GM12878 (cell line): ENCODE data around the gene DHDH. TPM values are rescaled to one million over a fixed set of nuclear protein-coding genes. Genes with fewer than 3 reads are reported as not detected.

Experiments
- ATAC-seq: fragments of 200-7000 bp; cut with Tn5 transposase; 3 replicates; pipeline ENCODE4 v1.9.1; 2020; ENCODE audit warnings: mild to moderate bottlenecking, moderate library complexity
- BruUV-seq: library from RNA; stranded (reverse); fragments of 400-500 nt; replicated peaks from 2 replicates; lab custom pipeline; 2021; lab: Mats Ljungman, UMichigan
- CTCF ChIA-PET: fragments of 300-600 bp; sonication (Branson Sonifier 250); formaldehyde crosslinking; extraction: SDS; loops from one replicate; lab custom pipeline; 2021; ENCODE audit warnings: inconsistent platforms; lab: Yijun Ruan, JAX
- POLR2A ChIA-PET: fragments of 350-600 bp; formaldehyde crosslinking; extraction: SDS; loops from one replicate; lab custom pipeline; 2021; ENCODE audit warnings: inconsistent platforms; lab: Charles Lee
- RAD21 ChIA-PET: fragments of 300-600 bp; sonication (Branson Sonifier 250); formaldehyde crosslinking; loops from one replicate; lab custom pipeline; 2023; ENCODE audit warnings: antibody characterized with exemption; ENCODE audit not compliant: unreplicated experiment; lab: Charles Lee
- SMC1A ChIA-PET: fragments of 300-600 bp; sonication (Branson Sonifier 250); formaldehyde crosslinking; loops from one replicate; lab custom pipeline; 2023; ENCODE audit not compliant: unreplicated experiment, uncharacterized antibody; lab: Charles Lee
- DNase-seq: peaks from one replicate; pipeline ENCODE4 v3.0.0-alpha.2; 2011; ENCODE audit warnings: low read depth, low spot score
- FAIRE-seq: peaks from 3 replicates; lab custom pipeline; 2011; peaks lifted over from hg19 to GRCh38; lab: Jason Lieb, UNC
- H2AFZ ChIP-seq: 2 replicates; pipeline ENCODE4 v1.6.0; 2011; ENCODE audit warnings: low read depth, low read length, control low read depth; ENCODE audit not compliant: control insufficient read depth
- H3K27ac ChIP-seq: 2 replicates; pipeline ENCODE4 v1.5.1; 2011; ENCODE audit warnings: control low read depth; ENCODE audit not compliant: control insufficient read depth, insufficient read depth
- H3K27me3 ChIP-seq, 2 experiments: replicated peaks in 1 of 2; 2 replicates each; pipeline versions ENCODE4 v1.6.0 to v1.6.1; 2011; ENCODE audit warnings: low read length in 1 of 2; ENCODE audit not compliant: control insufficient read depth in 2 of 2, insufficient read depth in 2 of 2
- H3K36me3 ChIP-seq, 2 experiments: 2 replicates each; pipeline ENCODE4 v1.5.1; 2011; ENCODE audit warnings: low read length in 1 of 2; ENCODE audit not compliant: control insufficient read depth in 2 of 2, insufficient read depth in 2 of 2
- H3K4me1 ChIP-seq: 2 replicates; pipeline ENCODE4 v1.6.1; 2011; ENCODE audit warnings: mild to moderate bottlenecking, low read length, moderate library complexity, mixed read lengths; ENCODE audit not compliant: control insufficient read depth, insufficient read depth
- H3K4me2 ChIP-seq: 2 replicates; pipeline ENCODE4 v1.6.0; 2011; ENCODE audit warnings: control low read depth; ENCODE audit not compliant: control insufficient read depth, insufficient read depth
- H3K4me3 ChIP-seq: fragments of 200-600 bp; sonication (generic); 2 replicates; pipeline ENCODE4 v1.5.1; 2016
- H3K79me2 ChIP-seq: 2 replicates; pipeline ENCODE4 v1.6.0; 2011; ENCODE audit warnings: low read length; ENCODE audit not compliant: control insufficient read depth, insufficient read depth
- H3K9ac ChIP-seq: 2 replicates; pipeline ENCODE4 v1.8.0; 2011; ENCODE audit warnings: low read length, control low read depth, mixed read lengths; ENCODE audit not compliant: control insufficient read depth, insufficient read depth
- H3K9me3 ChIP-seq: replicated peaks from 3 replicates; pipeline ENCODE4 v1.5.1; 2011; ENCODE audit warnings: mild to moderate bottlenecking, low read length; ENCODE audit not compliant: control insufficient read depth, insufficient read depth
- H4K20me1 ChIP-seq: 2 replicates; pipeline ENCODE4 v1.6.0; 2011; ENCODE audit not compliant: control insufficient read depth, insufficient read depth
- ASH2L ChIP-seq: fragments of 300-600, 200-600 bp; sonication (generic); IDR thresholded peaks from 2 replicates; pipeline ENCODE4 v1.6.1; 2017; ENCODE audit warnings: low read depth, mild to moderate bottlenecking, borderline replicate concordance
- BRCA1 ChIP-seq: IDR thresholded peaks from 2 replicates; pipeline ENCODE4 v1.6.1; 2011; ENCODE audit warnings: low read depth, low read length, improper control_type of control experiment
- CBX3 ChIP-seq: fragments of 200-600 bp; sonication (generic); IDR thresholded peaks from 2 replicates; pipeline ENCODE4 v1.6.1; 2016; ENCODE audit warnings: low read depth, borderline replicate concordance
- CREB1 ChIP-seq: IDR thresholded peaks from 2 replicates; pipeline ENCODE4 v1.6.1; 2012; ENCODE audit warnings: low read depth, mild to moderate bottlenecking, inconsistent platforms
- DPF2 ChIP-seq: fragments of 450-650 bp; IDR thresholded peaks from 2 replicates; pipeline ENCODE4 v1.6.1; 2017; ENCODE audit warnings: mild to moderate bottlenecking
- ELK1 ChIP-seq: IDR thresholded peaks from 2 replicates; pipeline ENCODE4 v1.6.1; 2012; ENCODE audit warnings: low read depth, low read length, improper control_type of control experiment
- LARP7 ChIP-seq: fragments of 450-650 bp; IDR thresholded peaks from 2 replicates; pipeline ENCODE4 v1.6.1; 2017; ENCODE audit warnings: mild to moderate bottlenecking
- MXI1 ChIP-seq: fragments of 150-350 bp; IDR thresholded peaks from 2 replicates; pipeline ENCODE4 v1.6.1; 2011; ENCODE audit warnings: low read depth, mild to moderate bottlenecking, inconsistent platforms, low read length, improper control_type of control experiment
- POLR2AphosphoS2 ChIP-seq: IDR thresholded peaks from 2 replicates; pipeline ENCODE4 v1.6.1; 2011; ENCODE audit warnings: low read depth, mild to moderate bottlenecking, low read length, improper control_type of control experiment, moderate library complexity
- POLR2AphosphoS5 ChIP-seq: IDR thresholded peaks from 2 replicates; pipeline ENCODE4 v1.6.1; 2011; ENCODE audit warnings: mild to moderate bottlenecking, low read length, inconsistent platforms
- RAD51 ChIP-seq: fragments of 450-650 bp; IDR thresholded peaks from 2 replicates; pipeline ENCODE4 v1.6.1; 2016; ENCODE audit warnings: moderate library complexity, mild to moderate bottlenecking, inconsistent platforms
- REST ChIP-seq: IDR thresholded peaks from 2 replicates; pipeline ENCODE4 v1.6.1; 2012; ENCODE audit warnings: mild to moderate bottlenecking, low read depth, low read length
- SMC3 ChIP-seq: IDR thresholded peaks from 2 replicates; pipeline ENCODE4 v1.6.1; 2011; ENCODE audit warnings: low read length, improper control_type of control experiment, borderline replicate concordance
- ZNF384 ChIP-seq: IDR thresholded peaks from 2 replicates; pipeline ENCODE4 v1.6.1; 2012; ENCODE audit warnings: low read depth, mild to moderate bottlenecking, low read length, improper control_type of control experiment, borderline replicate concordance
- ZSCAN29 ChIP-seq: fragments of 450-650 bp; IDR thresholded peaks from 2 replicates; pipeline ENCODE4 v1.6.1; 2017; ENCODE audit warnings: mild to moderate bottlenecking, moderate library complexity
- WGBS: methylation state at CpG from one replicate; pipeline ENCODE4 v1.1.6; 2016; ENCODE audit warnings: low lambda C conversion rate; ENCODE audit not compliant: insufficient replicate concordance, insufficient coverage; ENCODE audit errors: missing lambda C conversion rate; 5-methylcytosine and 5-hydroxymethylcytosine counted together
- in situ Hi-C: fragments of 300-500 bp; cut with MboI; formaldehyde crosslinking; loops from 9 replicates; pipeline ENCODE4 v1.14.3; 2018; ENCODE audit warnings: mixed read lengths
- intact Hi-C: fragments of 100-400 bp; cut with micrococcal nuclease; formaldehyde crosslinking; loops from one replicate; pipeline ENCODE4 v1.14.2; 2022; ENCODE audit not compliant: unreplicated experiment
- polyA plus RNA-seq, 11 experiments: library from polyadenylated mRNA; depleted of rRNA in 4 of 11; unstranded in 6 of 11; stranded (reverse) in 5 of 11; fragments of >200 nt; fragmentation: Nextera tagmentation in 4 of 11; fragmentation: Illumina TruSeq in 1 of 11; extraction: Ambion mirVana in 4 of 11; extraction: Trizol in 1 of 11; gene quantifications; 1 replicate in 1 of 11; 2 replicates in 10 of 11; pipeline versions ENCODE4 v1.2.1 to v1.2.3, GENCODE V29; 2011 to 2016; ENCODE audit warnings: inconsistent platforms in 2 of 11, missing spikeins in 2 of 11, low read depth in 1 of 11
- total RNA-seq, 4 experiments: library from RNA; depleted of rRNA in 3 of 4; stranded (reverse); fragments of >200 nt in 3 of 4; fragmentation: Illumina TruSeq in 1 of 4; extraction: Trizol in 1 of 4; gene quantifications; 2 replicates each; pipeline versions ENCODE4 v1.2.1 to v1.2.3, GENCODE V29; 2013 to 2021

DHDH gene
- total and polyA plus RNA-seq, 10 of the 15 experiments (the other 5 are each of a cell fraction or from before 2014, with no cell fraction given) = 0.13 to 0.21 (median 0.15) TPM; not detected in 7

GRCh38 chr19:48945817-48946216 is 12.3 kb downstream of the DHDH start:
- Histone ChIP-seq H3K4me3 (no peak overlapping the region), H3K4me2 (no peak overlapping the region), H3K9me3 (peaks cover 10% of the 10 kb centered on the region; the same call in 1 of the 3 replicates), H3K27ac (no peak overlapping the region), H3K27me3 (no peaks in the 10 kb centered on the region), H4K20me1 (no peaks in the 10 kb centered on the region), H3K36me3 (no peaks in the 10 kb centered on the region), H3K79me2 (no peaks in the 10 kb centered on the region), H2AFZ (no peak overlapping the region), H3K9ac (no peak overlapping the region), H3K4me1 (no peaks in the 10 kb centered on the region)
- ATAC-seq (no peak), DNase-seq (no peak), FAIRE-seq (no peak)
- ChIA-PET RAD21 (no interaction called here), CTCF (no interaction called here), SMC1A (no interaction called here), POLR2A (no interaction called here)
- intact Hi-C loops (no loop called here), in situ Hi-C loops (no loop called here)
- 63% methylated on average over 2 of the region's 2 CpGs for WGBS
- BruUV-seq = no TSS peak
- no peak for TF ChIP-seq POLR2AphosphoS2
- TF ChIP-seq DPF2 = no peak
- TF ChIP-seq CREB1 = no peak
- no peak for TF ChIP-seq LARP7
- TF ChIP-seq MXI1 = no peak
- no peak for TF ChIP-seq ASH2L
- TF ChIP-seq BRCA1 = no peak
- no peak for TF ChIP-seq CBX3
- TF ChIP-seq REST = no peak
- TF ChIP-seq ZNF384 = no peak
- no peak for TF ChIP-seq POLR2AphosphoS5
- no peak for TF ChIP-seq SMC3
- no peak for TF ChIP-seq RAD51
- TF ChIP-seq ZSCAN29 = no peak
- TF ChIP-seq ELK1 = no peak
